ENCODE results near the gene NRG2. TPM values are rescaled to one million over a fixed set of nuclear protein-coding genes. Genes with fewer than 3 reads are reported as not detected.

The NRG2 gene
- total RNA-seq, 1 donor from 2014 or later: 1.7 TPM

DNA sequence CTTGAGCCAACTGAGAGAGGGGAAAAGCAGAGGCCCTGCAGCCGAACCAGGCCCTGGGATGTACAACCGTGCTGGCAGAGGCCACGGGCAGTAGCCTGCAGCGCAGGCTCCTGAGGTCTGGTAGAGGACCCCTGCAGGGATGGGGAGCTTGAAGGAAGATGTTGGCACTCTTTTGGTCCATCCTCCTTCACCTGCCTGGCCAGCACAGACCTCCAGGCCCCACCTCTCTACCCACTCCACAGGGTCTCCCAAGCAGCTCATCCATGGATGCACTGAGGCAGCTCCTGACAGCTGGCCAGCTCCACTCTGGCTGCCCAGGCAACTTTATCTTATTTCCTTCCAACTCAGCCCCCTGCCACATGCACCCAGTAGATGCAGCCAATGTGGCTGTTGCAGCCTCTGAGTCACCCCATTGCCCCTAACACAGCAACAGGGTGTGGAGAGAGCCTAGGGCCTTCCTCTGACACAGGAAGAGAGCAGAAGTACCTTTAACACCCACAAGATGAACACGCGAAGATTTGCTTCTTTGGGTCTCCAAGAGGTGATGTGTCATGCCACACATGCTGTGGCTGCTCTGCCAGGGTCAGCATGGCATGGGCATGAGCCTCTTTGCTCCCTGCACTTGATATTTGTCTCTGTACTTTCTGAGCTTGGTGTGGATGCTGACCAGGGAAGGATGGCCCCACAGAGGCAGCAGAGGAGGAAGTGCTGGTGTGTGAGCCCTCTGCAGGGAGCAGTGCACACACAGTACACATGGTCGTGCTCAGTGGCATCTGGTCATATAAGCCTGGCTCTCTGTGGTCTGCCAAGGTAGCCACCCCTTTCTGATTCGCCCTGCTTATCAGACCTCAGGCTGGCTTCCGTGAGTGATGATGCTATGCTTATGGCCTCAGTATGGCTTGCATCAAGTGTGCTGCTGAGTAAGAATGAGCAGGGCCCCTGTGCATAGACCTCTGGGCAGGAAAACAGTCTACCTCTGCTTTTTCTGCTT lies 117.2 kb downstream of the NRG2 start:
- ATAC-seq: no peak
- intact Hi-C loops (cut with DNase I): no loop called here

DNA sequence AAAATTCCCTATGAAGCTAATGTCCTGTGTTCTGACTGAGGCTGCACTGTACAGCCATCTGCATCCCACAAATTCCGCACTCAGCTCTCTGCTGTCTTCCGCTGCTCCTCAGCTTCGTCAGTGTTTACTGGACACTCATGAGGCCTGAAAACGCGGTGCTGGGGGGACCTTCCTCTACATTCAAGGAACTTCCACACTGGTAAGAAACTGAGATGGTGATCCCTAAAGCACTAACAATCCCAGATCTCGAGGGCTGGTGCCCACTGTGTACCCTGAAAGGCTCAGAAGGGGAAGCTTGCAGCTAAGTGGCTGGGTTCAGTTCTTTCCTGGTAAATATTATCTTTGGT lies 117.9 kb downstream of the NRG2 start:
- no peak for DNase-seq (ENCODE audit: low spot score)
- ATAC-seq: no peak
- intact Hi-C loops (cut with DNase I): no loop called here

More for the DNA sequence above, 117.2 kb downstream of the NRG2 start:
- DNase-seq (ENCODE audit: low spot score): no peak

DNA sequence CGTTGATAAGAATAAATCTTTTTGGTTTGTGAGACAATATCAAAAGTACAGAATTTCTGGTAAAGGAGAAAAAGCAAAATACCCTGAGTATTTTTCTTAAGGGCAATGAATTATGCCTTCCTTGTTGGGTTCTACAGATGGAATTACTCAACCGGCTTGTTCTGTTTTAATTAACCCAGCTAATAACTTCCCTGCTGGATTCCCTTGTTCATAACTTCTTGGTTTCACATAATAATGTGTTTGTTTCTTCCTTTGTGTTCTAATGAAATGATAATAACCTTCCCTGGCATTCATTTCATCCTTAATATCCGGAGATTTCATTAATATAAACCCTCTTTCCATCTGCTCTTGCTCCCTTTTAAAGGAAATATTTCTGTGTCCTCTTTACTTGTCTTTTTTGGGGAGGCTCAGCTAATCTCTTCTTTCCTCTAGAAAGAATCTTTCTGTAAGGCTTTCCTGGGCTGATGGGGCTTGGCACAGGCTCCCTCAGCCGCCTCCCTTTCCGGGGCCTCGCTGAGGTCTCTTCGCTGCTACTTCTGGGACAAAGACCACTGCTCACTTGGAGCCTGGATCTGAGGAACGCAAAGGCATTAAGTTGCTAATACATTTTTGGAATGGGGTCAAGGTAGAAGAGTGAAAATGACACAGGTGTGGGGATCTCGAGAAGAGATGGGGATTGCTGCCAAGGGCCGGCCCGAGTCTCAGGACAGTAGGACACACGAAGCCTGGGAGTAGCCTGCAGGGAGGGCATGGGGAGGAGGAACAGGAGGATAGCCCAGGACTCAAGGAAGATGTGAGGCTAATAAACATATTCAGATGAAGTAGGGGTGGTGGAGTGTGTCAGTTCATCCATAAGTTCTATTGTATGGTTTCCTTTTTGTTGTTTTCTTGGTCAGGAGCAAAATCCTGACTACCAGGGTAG lies 118.5 kb downstream of the NRG2 start:
- intact Hi-C loops (cut with DNase I): no loop called here
- DNase-seq (ENCODE audit: low spot score) (no peak), ATAC-seq (no peak)

DNA sequence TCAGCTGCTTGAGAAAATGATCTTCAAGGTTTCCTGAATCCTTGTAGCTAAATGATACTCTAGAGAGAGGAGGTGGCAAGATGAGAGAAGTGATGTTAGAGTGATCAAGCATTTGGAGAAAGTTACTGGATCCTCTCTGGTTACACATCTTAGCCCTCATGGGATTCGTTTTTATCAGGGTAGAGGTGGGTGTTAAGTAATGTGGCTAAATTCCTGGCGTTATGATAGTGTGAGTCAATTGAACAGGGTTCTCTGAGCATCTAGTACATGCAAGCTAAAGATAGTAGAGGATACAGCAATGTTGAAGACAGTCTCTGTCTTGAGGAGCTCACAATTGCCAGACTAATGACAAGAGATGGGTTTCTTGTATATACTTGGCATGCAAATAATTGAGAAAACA lies 123.8 kb downstream of the NRG2 start:
- DNase-seq (ENCODE audit: low spot score): no peak
- intact Hi-C loops (cut with DNase I): no loop called here
- ATAC-seq: no peak

DNA sequence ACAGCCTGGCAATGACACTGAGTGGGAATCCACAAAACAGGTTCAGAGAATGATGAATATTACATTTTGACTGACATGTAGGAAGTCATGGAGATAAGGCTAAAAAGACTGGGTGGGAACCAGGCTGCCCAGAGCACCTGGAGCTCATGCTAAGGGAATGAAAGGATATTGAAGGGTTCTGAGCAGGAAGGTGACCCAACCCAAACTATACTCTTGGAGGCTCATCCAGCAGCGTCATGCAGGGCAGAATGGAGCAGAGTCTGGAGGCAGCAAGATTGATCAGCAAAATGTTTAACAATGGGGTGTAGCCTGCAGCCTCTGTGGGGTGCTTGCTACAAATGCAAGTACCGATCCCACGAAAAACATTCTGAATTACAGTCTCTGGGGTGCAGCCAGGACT lies 127.3 kb downstream of the NRG2 start:
- ATAC-seq: no peak
- intact Hi-C loops (cut with DNase I): no loop called here
- peak; percentile 4 for DNase-seq (ENCODE audit: low spot score)

DNA sequence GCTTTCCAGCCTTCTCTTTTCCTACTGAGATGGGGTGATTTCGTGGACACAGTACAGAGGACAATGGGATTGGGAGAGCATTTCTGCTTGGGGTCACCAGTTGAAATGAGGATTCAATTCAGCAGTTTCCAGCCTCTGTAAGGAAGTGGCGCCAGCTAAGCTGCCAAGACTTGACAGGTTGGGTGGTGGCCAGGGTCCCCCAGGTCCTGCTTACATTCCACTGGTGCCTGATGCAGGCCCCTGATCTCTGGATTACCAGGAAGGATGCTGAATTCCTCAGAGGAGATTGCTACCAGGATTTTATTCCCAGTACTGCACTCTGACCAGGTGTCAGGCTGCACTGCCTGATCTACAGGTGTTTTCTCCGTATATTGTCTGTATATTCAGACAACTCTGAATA lies 127.8 kb downstream of the NRG2 start:
- intact Hi-C loops (cut with DNase I): no loop called here
- ATAC-seq: no peak

DNA sequence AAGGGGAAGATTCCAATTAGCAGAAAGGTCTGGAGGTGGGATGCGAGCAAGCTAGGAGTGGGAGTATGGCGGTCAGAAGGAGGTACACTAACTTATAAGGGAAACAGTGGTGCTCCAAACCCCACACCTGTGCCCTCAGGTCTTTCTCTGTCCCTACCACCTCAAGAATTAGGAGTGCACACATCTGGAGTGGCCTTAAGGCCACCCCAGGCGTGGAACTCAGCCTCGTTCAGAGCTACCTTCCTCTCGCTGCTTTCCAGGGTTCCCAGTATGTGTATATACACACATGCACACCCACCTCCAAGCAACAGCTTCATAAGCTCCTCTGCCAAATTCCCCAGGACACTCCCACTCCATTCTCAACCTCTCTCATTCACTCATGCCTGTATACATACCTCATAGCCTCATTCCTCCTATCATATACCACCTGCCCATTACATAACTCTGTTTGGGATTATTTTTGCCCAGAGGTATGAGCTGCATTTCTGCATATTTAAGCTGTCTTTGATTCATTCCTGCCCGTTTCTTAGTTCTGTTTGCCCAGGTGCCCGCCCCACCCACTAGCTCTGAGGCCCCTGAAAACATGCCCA lies 128.8 kb downstream of the NRG2 start:
- no peak for ATAC-seq
- no peak for DNase-seq (ENCODE audit: low spot score)
- intact Hi-C loops (cut with DNase I): no loop called here

More for the DNA sequence above, 127.8 kb downstream of the NRG2 start:
- no peak for DNase-seq (ENCODE audit: low spot score)

DNA sequence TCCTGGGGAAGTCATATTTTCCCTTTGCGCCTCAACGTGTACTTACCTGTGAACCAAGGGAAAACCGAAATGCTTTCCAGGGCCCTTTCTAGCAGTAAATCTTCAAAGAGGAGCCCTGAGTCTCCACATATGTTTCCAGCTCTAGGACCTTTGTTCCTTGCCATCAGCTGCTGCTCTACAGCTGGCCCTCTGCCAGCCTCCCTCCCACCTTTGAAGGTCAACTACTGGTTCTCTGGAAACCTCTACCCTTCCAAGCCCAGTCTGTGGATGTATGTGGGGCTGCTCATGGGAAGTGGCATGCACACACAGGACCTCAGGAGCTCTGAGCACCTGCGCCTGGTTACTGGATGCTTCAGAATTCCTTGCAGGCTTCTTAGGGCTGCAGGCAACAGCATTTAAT lies 130.3 kb downstream of the NRG2 start:
- ATAC-seq: no peak
- peak; percentile 51 for DNase-seq (ENCODE audit: low spot score)
- intact Hi-C loops (cut with DNase I): no loop called here

DNA sequence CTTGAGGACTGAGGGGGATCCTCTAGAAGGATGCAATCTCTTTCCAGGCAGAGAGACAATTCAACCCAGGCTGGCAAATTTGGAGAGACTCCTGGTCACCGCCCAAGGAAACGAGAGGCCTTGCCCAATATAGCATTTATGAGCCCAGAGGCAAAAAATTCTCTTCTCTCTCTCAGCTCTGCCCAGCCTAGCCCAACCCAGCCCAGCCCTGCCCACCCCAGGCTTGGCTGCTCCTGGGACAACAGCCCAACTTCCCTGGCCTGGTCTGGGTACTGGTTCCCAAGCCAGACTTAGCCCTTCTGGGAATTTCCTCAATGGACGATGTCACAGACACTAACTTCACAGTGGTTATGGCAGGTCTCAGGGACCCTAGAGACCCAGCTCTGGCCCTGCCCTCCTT lies 130.9 kb downstream of the NRG2 start:
- intact Hi-C loops (cut with DNase I): no loop called here
- peak; percentile 38 for DNase-seq (ENCODE audit: low spot score)
- ATAC-seq: no peak

DNA sequence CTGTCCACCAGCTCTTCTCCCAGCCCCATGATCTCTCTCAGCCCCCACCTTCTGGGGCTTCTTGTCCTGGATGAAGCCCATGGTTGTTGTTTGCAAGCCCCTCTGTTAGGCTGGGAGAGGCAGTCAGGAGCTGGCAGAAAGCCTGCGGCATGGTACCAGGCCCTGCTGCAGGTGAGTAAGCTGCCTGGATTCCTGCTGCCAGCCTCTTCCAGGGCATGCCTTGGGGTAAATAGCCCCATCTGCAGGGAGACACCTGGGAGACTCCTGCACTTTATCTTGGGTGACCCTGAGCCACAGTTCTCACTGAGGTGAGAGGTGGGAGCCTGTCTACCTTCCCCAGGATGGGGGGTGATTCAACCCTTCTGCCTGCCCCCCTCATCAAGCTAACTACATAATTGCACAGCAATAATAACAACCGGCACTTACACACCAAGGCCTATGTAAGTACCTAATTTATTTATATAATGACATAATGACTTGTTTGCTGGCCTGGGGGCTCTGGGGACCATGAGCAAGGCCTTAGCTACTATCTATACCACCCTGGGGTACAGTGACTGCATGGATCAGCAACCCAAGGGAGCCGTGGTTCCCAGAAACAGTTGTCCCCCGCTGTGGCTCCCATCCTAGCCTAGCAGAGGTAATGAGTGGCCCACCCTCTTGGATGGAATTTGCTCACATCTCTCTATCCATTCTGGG lies 131.5 kb downstream of the NRG2 start:
- DNase-seq (ENCODE audit: low spot score): peak; percentile 19
- intact Hi-C loops (cut with DNase I): no loop called here

DNA sequence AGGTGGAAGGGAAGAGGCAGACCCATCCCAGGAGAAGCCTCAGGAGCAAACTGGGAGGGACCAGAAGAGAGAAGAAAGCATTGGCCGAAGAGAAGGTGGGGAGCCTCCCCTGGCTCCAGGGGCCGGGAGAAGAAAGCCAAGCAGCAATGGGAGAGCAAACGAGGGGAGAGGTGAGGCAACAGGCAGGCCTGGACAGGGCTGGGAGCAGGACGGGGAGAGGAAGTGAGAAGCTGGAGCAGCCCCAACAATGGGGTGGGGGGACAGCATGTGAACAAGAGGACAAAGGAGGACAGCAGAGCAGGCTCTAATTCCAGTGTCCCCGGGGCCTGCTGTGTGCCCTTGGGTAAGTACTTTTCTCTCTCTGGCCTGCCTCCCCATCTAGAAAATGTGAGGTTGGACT lies 132.2 kb downstream of the NRG2 start:
- intact Hi-C loops (cut with DNase I): no loop called here
- DNase-seq (ENCODE audit: low spot score): no peak
- no peak for ATAC-seq

More for the DNA sequence above, 131.5 kb downstream of the NRG2 start:
- ATAC-seq: no peak

DNA sequence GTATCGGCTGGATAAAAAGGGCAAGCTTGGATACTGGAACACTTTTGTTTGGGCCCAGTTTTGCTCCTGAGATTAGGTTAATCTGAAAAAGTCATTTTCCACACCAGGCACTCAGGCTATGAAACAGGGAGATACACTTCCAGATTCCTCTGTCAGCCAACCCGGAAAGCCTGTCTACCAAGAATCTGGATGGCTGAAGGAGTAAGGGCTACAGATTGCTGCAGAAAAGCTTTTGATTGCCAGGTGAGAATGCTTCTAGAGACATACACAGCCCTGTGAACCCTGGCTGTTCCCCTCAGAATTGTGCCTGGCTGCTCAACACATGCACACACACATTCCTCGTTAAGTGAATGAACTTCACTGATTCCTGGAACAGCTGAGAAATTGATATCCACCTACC lies 133.1 kb downstream of the NRG2 start:
- ATAC-seq (no peak), DNase-seq (ENCODE audit: low spot score) (no peak)
- intact Hi-C loops (cut with DNase I): no loop called here

DNA sequence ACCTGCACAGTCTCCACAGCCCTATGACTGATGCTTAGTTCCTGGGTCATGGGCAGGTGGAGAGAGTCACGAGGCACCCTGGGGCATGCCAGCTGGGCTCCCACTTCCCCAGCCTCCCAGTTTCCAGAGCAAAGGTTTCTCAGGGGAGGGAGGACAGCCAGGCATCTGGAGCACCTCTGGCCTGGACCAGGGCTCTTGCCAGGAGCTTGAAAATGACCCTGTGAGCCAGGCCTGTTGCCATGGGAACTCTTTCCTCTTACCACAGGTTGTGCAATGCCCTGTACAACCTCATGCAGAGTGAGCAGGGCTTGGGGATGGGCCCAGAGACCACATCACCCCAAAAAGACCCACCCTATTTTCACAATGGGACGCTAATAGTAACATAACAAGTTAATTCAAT lies 134.3 kb downstream of the NRG2 start:
- intact Hi-C loops (cut with DNase I): no loop called here
- no peak for DNase-seq (ENCODE audit: low spot score)
- ATAC-seq: peak; percentile 85

DNA sequence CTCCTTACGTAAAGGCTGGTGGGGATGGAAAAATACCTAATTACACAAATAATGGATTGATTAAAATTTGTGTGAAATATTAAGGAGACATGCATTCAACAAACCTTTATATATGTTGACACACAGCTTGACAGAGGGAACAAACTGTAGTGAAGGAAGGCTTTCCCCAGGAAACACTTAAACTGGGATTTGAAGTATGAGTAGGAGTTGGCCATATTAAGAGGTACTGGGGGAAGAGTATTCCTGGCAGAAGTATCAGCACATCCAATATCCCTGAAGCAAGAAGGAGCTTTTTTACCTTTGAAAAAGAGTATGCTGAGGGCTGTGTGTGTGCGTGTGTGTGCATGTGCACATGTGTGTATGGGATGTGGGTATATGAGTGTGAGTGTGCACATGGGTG lies 136.4 kb downstream of the NRG2 start:
- DNase-seq (ENCODE audit: low spot score): no peak
- no peak for ATAC-seq
- intact Hi-C loops (cut with DNase I): no loop called here

DNA sequence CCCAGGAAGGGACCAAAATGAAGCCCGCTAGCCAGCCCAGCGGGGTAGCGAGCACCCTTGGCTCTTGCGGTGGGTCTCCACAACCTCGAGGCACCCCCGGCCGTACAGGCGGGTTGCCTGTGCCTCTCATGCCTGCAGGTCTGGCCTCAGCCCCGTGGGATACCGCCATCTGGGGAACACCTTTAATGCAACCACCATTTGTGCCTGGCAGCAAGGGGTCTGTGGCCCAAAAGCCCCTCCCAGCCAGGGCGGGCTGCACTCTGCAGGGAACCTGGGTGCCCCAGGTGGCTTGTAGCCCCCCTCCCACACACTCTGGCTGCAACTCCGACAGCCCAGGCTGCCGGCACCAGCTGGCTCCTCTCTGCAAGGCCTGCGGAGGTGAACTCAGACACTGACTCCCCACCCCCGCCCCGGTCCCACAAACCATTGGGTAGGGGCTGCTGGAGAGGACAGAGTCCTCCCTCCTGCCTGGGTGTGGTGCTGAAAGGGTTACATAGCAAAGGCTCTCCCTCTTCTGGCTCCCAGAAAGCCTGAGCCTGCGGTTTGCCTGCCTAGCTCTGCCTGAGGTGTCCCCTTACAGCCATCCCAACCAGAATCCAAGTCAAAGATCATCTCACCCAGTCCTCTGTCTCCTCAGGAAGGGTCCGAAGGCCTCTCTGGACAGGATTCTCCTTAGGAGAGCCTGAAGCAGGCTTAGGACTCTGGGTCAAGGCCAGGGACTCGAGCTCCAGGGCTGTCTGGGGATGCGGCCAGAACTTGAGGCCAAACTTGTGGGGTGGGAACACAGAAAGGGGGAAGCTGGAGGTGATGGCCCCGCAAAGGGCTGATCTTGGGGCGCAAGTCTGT lies 138.1 kb downstream of the NRG2 start:
- intact Hi-C loops (cut with DNase I): no loop called here
- DNase-seq (ENCODE audit: low spot score) (peak; percentile 53), ATAC-seq (peak; percentile 9)

DNA sequence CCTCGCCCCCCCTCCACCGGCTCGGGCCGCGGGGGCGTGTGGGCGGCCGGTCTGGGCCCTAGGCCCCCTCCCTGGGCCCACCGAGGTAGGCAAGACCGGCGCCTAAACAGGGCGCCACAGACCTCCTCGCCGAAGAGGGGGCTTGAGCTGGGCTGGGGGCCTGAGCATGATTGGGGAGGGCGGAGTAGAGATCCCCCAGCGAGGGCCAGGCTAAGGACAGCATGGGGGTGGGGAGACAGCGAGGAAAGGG lies 138.6 kb downstream of the NRG2 start:
- ATAC-seq (no peak), DNase-seq (ENCODE audit: low spot score) (peak; percentile 52)
- intact Hi-C loops (cut with DNase I): no loop called here

DNA sequence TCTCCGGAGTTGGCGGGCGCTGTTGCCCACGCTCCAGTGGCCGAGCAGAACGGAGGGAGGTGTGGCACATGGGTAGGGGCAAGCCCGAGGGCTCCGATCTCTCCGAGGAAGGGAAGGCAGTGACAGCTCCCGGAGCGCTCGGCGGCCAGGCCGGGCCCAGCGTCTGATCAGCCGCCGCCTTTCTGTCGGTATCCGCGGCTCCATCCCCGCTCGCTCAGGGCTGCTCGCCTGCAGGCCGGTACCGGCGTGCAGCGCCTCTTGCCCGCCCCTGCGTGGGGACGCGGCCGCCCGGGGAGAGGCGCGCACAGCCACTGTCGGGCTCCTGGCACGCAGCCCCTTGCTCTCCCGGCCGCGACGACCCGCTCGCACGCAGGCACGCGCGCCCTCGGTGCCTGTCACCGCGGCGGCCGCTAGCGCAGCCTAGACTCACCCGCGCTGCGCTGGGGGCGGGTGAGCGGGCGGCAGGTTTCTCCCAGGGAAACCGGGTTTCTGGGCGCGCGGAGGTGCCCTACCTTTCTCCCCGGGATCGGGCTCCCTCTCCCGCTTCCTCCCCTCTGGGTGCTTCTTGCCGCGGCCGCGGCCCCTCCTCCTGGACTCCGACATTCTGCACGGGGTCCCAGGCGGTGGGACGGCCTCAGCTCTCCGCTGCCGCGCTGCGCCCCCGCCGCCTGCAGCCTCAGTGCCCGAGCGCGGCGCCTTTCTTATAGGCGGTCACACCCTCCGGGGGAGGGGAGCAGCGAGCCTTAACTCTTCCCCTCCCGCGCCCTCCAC lies 139.1 kb downstream of the NRG2 start:
- ATAC-seq (peak; percentile 9), DNase-seq (ENCODE audit: low spot score) (peak; percentile 53)
- intact Hi-C loops (cut with DNase I): no loop called here

DNA sequence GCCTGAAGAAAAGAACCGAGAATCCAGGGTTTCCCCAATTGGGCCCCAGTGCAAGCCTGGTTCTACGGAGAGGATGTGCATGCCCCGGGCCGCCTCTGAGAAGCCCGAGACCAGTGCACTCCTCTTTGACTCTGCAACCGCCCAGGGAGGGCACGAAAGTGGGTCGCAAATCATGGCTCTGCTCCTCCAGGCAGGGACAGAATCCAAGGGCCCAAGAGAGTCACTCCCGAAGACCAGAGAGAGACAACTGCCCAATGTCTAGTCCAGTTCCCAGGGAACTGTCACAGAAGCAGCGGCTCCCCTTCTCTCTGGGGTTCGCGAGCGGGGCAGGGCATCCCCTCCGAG lies 139.7 kb downstream of the NRG2 start:
- no peak for ATAC-seq
- intact Hi-C loops (cut with DNase I): no loop called here

More for the DNA sequence above, 139.7 kb downstream of the NRG2 start:
- peak; percentile 35 for DNase-seq (ENCODE audit: low spot score)
